GM19328 (cell line): ENCODE results near the gene FUT4.
"Not testable (repeated sequence)": the region's sequence is repeated elsewhere in the genome, so short reads cannot be mapped to it uniquely, and the experiment has no call there.

Experiments
- ATAC-seq: cut with Tn5 transposase; IDR thresholded peaks from one replicate; pipeline ENCODE4 v1.9.1; 2021; ENCODE audit warnings: mild to moderate bottlenecking, moderate library complexity; ENCODE audit not compliant: unreplicated experiment

Gene FUT4

DNA sequence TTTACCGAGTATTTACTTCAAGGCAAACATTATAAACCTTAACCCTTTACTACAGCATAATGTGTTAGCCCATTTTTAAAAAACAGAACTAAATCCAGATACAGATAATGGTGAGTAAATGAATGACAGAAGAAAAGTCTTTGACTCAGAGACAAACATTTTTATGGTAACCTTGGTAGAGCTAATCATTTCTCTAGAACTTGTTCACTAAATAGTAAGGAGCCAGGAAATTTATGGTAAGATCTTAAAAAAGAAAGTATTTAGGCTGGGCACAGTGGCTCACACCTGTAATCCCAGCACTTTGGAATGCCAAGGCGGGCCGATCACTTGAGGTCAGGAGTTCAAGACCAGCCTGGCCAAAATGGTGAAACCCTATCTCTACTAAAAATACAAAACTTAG, 11.5 kb upstream of the FUT4 start:
- ATAC-seq: no peak

GRCh38 chr11:94533206-94533605, 10.5 kb upstream of the FUT4 start:
- ATAC-seq: no peak

- ATAC-seq: no peak
Observed at GRCh38 chr11:94533696-94534630, 9.8 kb upstream of the FUT4 start.

DNA sequence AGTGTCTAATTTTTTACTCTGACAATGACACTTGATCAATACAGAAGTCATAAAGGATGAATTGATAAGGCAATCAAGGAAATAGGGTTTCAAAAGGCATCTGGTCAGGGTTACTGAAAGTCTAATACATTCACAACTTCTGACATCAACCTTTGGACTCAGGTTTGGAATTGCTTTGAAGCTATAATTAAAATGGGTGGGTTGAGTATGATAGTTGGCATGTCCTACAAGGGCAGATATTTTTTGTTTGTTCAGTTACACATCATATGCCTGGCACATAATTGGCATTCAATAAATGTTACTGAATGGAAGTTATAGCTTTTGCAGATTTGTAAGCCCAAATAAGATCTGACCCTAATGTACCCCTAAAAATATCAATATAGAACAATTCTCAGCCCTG, 7.3 kb upstream of the FUT4 start:
- no peak for ATAC-seq

GRCh38 chr11:94537031-94537600, 6.6 kb upstream of the FUT4 start:
- no peak for ATAC-seq

- ATAC-seq: no peak
Observed at GRCh38 chr11:94539420-94539819, 4.3 kb upstream of the FUT4 start.

GRCh38 chr11:94544646-94545263, 1.0 kb downstream of the FUT4 start:
- ATAC-seq: no peak

- no peak for ATAC-seq
Observed at GRCh38 chr11:94545264-94546161, 1.8 kb downstream of the FUT4 start.

DNA sequence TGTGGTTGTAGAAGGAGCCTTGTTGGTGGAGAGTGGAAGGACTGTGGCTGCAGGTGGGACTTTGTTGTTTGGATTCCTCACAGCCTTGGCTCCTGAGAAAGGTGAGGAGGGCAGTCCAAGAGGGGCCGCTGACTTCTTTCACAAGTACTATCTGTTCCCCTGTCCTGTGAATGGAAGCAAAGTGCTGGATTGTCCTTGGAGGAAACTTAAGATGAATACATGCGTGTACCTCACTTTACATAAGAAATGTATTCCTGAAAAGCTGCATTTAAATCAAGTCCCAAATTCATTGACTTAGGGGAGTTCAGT, 2.4 kb downstream of the FUT4 start:
- no peak for ATAC-seq

- no peak for ATAC-seq
Observed at GRCh38 chr11:94546886-94547285, 3.2 kb downstream of the FUT4 start.

GRCh38 chr11:94549146-94549545, 5.4 kb downstream of the FUT4 start:
- ATAC-seq: no peak

DNA sequence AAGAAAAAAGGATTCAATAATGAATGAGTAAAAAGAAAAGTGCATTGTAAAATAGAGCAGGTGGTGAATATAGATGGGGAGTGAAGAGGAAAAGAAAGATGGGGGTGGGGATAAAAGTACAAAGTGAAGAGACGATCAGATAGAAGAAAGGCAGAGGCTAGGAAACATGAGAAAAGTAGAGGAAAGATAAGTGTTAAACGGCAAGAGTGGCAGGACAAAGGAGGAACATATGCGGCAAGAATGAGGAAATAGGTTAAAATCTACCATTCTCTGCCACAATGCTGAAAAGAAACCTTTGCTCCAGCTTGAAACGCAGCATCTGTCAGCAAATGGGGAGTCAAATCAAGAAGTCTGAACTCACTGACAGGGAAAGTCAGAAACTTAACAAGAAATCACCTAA, 6.8 kb downstream of the FUT4 start:
- ATAC-seq: no peak

- ATAC-seq: no peak
Observed at GRCh38 chr11:94553938-94554337, 10.2 kb downstream of the FUT4 start.

DNA sequence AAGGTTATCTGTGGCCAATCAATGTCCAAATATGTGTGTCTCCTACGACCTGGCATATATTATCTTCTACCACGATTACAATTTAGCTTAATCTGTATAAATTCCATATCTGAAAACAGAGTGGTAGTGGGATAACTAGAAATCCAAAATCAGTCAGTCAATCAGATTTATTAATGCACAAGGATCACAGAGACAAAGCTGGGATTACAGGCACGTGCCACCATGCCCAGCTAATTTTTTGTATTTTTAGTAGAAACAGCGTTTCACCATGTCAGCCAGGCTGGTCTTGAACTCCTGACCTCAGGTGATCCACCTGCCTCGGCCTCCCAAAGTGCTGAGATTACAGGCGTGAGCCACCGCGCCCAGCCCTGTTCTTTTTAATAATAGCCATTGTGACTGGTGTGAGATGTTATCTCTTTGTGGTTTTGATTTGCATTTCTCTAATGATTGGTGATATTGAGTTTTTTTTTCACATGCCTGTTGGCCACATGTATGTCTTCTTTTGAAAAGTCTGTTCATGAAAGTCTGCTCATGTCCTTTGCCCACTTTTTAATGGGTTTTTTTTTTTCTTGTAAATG, 12.1 kb downstream of the FUT4 start:
- not testable (repeated sequence) for ATAC-seq

DNA sequence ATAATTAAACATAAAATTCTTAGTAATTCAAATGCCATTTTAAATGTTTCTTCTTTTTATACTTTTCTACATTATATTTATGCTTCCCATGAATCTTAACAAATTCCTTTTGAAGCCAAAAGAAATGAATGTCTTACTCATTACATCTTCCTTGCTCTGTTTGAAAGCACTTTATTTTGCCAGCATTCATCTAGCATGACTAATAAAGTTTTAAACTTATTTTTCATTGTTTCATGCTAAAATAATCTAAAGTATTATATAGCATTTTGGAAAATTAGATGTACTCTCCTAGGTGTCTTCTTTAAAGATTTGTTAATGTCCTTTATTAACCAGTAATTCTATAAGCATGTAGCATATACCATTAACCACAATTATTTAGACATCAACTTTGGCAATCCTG, 13.7 kb downstream of the FUT4 start:
- no peak for ATAC-seq

DNA sequence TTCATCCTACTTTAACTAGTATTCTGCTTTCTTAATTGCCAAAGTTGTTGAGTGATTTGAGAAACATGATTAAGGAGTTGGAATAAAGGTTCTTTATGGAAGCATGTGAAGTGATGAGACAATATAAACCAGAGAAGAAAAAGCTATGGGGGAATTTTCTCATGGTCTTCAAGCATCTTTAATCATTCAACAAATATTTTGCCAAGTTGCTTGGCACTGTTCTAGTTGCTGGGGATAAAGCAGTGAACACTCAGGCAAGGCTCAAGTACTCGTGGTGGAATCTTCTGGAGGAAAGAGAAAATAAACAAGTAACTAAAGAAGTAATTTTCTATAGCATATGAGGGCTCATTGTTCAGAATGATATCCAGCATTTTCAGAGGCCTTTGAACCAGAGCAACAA, 14.3 kb downstream of the FUT4 start:
- ATAC-seq: no peak

- ATAC-seq: no peak
Observed at GRCh38 chr11:94558468-94558867, 14.7 kb downstream of the FUT4 start.

DNA sequence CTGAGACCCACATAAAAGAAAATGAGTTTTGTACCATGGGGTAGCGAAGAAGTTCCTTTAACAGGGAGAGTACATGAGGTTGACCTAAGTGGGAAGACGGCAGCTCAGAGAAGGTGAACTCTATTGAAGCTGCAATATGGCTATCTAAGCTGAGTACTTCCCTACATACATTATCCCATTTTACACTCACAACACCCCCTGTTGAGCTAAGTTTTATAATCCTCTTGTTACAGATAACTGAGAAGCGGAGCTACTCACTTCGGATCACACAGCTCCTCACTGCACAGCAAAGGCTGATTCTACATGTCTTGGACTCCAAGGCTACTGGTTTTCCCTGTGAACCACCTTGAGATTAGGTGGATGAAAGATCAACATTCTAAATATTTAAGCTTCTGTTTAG, 15.2 kb downstream of the FUT4 start:
- ATAC-seq: no peak

- ATAC-seq: no peak
Observed at GRCh38 chr11:94559361-94559760, 15.6 kb downstream of the FUT4 start.

GRCh38 chr11:94560834-94561233, 17.1 kb downstream of the FUT4 start:
- no peak for ATAC-seq
